SK-N-MC (cell line): Measurements from ENCODE around the gene HEPHL1.

ENCODE experiments used
- EZH2 ChIP-seq: fragments of 200-600 bp; sonication (generic); IDR thresholded peaks from one replicate; pipeline ENCODE4 v1.6.1; 2017; ENCODE audit warnings: antibody characterized with exemption
- FOXP2 ChIP-seq: optimal IDR thresholded peaks from 2 replicates; pipeline ENCODE3; 2011; ENCODE audit warnings: mild to moderate bottlenecking, moderate library complexity; ENCODE audit not compliant: insufficient read depth; ENCODE audit errors: extremely low read length, control extremely low read depth
- POLR2AphosphoS5 ChIP-seq: IDR thresholded peaks from 2 replicates; pipeline ENCODE4 v1.6.1; 2012; ENCODE audit warnings: mild to moderate bottlenecking, low read depth, low read length, borderline replicate concordance

GRCh38 chr11:94043241-94043640 is 22.1 kb downstream of the HEPHL1 start:
- TF ChIP-seq EZH2 (no peak), POLR2AphosphoS5 (no peak), FOXP2 (no peak)
